Heart right ventricle (tissue), 16 donors: Measurements from ENCODE around the gene ARMC3. TPM values are rescaled to one million over a fixed set of nuclear protein-coding genes. Genes with fewer than 3 reads are reported as not detected.

Experiments
- ATAC-seq, 8 donors: fragments of 200-7000 bp; cut with Tn5 transposase; one replicate each; pipeline ENCODE4 v1.9.1; 2020; ENCODE audit warnings: mild to moderate bottlenecking in 8 of 8, moderate library complexity in 8 of 8, moderate number of reproducible peaks in 1 of 8
- DNase-seq, 2 donors: peaks; one replicate each; pipeline ENCODE4 v3.0.0-alpha.2; 2020
- H3K27ac ChIP-seq, 10 donors: fragments of 200-600 bp; sonication (generic) in 2 of 10; one replicate each; pipeline versions ENCODE4 v1.5.0 to v1.8.0; 2020 to 2022; ENCODE audit warnings: mild to moderate bottlenecking in 3 of 10
- H3K27me3 ChIP-seq, 7 donors: fragments of 200-600 bp; one replicate each; pipeline ENCODE4 v1.8.0; 2021 to 2022; ENCODE audit warnings: mild to moderate bottlenecking in 2 of 7
- H3K36me3 ChIP-seq, 9 donors: fragments of 200-600 bp; sonication (generic) in 1 of 9; one replicate each; pipeline versions ENCODE4 v1.5.0 to v1.8.0; 2020 to 2022; ENCODE audit warnings: mild to moderate bottlenecking in 2 of 9
- H3K4me1 ChIP-seq, 9 donors: fragments of 200-600 bp; sonication (generic) in 1 of 9; one replicate each; pipeline versions ENCODE4 v1.5.0 to v1.8.0; 2020 to 2022; ENCODE audit warnings: mild to moderate bottlenecking in 4 of 9
- H3K4me3 ChIP-seq, 10 donors: fragments of 200-600 bp; sonication (generic) in 2 of 10; one replicate each; pipeline versions ENCODE4 v1.5.0 to v1.8.0; 2020 to 2022; ENCODE audit warnings: mild to moderate bottlenecking in 7 of 10, moderate library complexity in 2 of 10
- H3K9me3 ChIP-seq, 11 donors: fragments of 200-600 bp in 10 of 11; sonication (generic) in 2 of 11; one replicate each; pipeline versions ENCODE4 v1.5.0 to v1.8.0; 2013 to 2022; ENCODE audit warnings: mild to moderate bottlenecking in 2 of 11, control low read depth in 1 of 11, moderate library complexity in 1 of 11
- CTCF ChIP-seq, 9 donors: fragments of 200-600 bp; sonication (generic) in 2 of 9; IDR thresholded peaks; one replicate each; pipeline versions ENCODE4 v1.5.0 to v1.8.0; 2021 to 2022; ENCODE audit warnings: antibody characterized with exemption in 9 of 9, mild to moderate bottlenecking in 5 of 9, moderate library complexity in 1 of 9
- WGBS, 2 donors: extraction: QIAGEN DNeasy Blood & Tissue Kit; methylation state at CpG; one replicate each; pipeline ENCODE4 v1.1.7; 2013; ENCODE audit warnings: inconsistent platforms in 1 of 2; 5-methylcytosine and 5-hydroxymethylcytosine counted together
- intact Hi-C, 10 donors: fragments of 100-400 bp; cut with DNase I; formaldehyde crosslinking; loops; one replicate each; pipeline versions ENCODE4 v1.11.1 to v1.14.2; 2022
- polyA plus RNA-seq, 2 donors: library from polyadenylated mRNA; stranded (reverse); fragments of 200-250 nt; gene quantifications; one replicate each; pipeline ENCODE4 v1.2.3, GENCODE V29; 2013
- total RNA-seq, 10 donors: library from RNA; stranded (reverse); fragmentation: NEBNext Ultra II Directional in 3 of 10; extraction: Animal tissue kit (Norgen Biotek cat#: 25700) in 3 of 10; gene quantifications; one replicate each; pipeline versions ENCODE4 v1.2.1 to v1.2.4, GENCODE V29; 2021 to 2023
- donor health status: Arrhythmogenic right ventricular cardiomyopathy.
- donor health status: ischemic (EF 13 %, LVEDD 7.1; RV severe dilation, severe dysfunction).
- donor health status: healthy with polysubstance abuse.
- donor health status: DM: no; HTN: yes; CAD: no.
- donor health status: DM: no; HTN: no; CAD: no.
- donor health status: ischemic (EF 25% LVEDD 6.9; RV normal size, moderate dysfunction).
- donor health status: ischemic (EF 25% LVEDD 5.7; RV mildly dilated, moderate dysfunction).
- donor health status: healthy.
- donor health status: DM: yes; HTN: yes; CAD: no.
- donor health status: Ischemic cardiomyopathy.
- donor health status: ischemic (EF 35%, LVEDD 5.7; RV mildly dilated, moderate dysfunction).
- donor health status: nonischemic (EF 11% LVEDD 7.7; RV severe dilation, severe dysfunction).
- donor health status: DM: yes; HTN: yes; CAD: no.
- donor health status: PGD.
- donor health status: ischemic (EF 29% LVEDD 5.4; RV normal size, mild dysfunction).
- donor health status: nonischemic (EF 23%, LVEDD 6.1; RV moderate dilation, normal function).

ARMC3 gene
- total and polyA plus RNA-seq, 12 donors = not detected

- intact Hi-C loops = loop anchor here in 7 of 10 donors (5.0 to 10.0 kb wide), 6 partner anchors 73 to 1073 kb away; partner anchors contain the start of gene DNAJC1 (in 2 of the 7)
- Histone ChIP-seq H3K27me3 (no peaks in the 10 kb centered on the region), H3K36me3 (no peaks in the 10 kb centered on the region), H3K4me1 (peaks cover 5 to 29% (median 15%) of the 10 kb centered on the region in 9 donors), H3K9me3 (no peaks in the 10 kb centered on the region), H3K4me3 (no peak overlapping the region), H3K27ac (peak overlapping the region in 6 of 10 donors; percentile 32 to 76 (median 40))
- ATAC-seq (peak; percentile 92 to 98 (median 96)), DNase-seq (peak; percentile 58 to 82)
- 26 to 29% methylated on average over 11 of the region's 11 CpGs for WGBS, 2 donors
- TF ChIP-seq CTCF (IDR thresholded peaks at IDR 0.05) = no peak
Measured at GRCh38 chr10:23065181-23065948, 137.5 kb downstream of the ARMC3 start.

- Histone ChIP-seq H3K9me3 (no peaks in the 10 kb centered on the region), H3K27ac (peak overlapping the region in 2 of 10 donors; percentile 6 to 21), H3K4me3 (no peak overlapping the region), H3K4me1 (peaks cover 5 to 29% (median 15%) of the 10 kb centered on the region in 9 donors), H3K36me3 (no peaks in the 10 kb centered on the region), H3K27me3 (no peaks in the 10 kb centered on the region)
- intact Hi-C loops = loop anchor here in 7 of 10 donors (5.0 to 10.0 kb wide), 6 partner anchors 75 to 1075 kb away; partner anchors contain the start of gene DNAJC1 (in 2 of the 7)
- TF ChIP-seq CTCF (IDR thresholded peaks at IDR 0.05) = no peak
- 91 to 94% methylated on average over 12 of the region's 12 CpGs for WGBS, 2 donors
- DNase-seq = no peak
- ATAC-seq = no peak
Measured at GRCh38 chr10:23067337-23067736, 139.5 kb downstream of the ARMC3 start.

GRCh38 chr10:23067939-23068775 lies 140.3 kb downstream of the ARMC3 start:
- intact Hi-C loops = loop anchor here in 7 of 10 donors (2.0 to 10.0 kb wide), 7 partner anchors 76 to 1076 kb away; partner anchors contain the start of gene DNAJC1 (in 2 of the 7)
- peak; percentile 66 to 84 (median 77) for TF ChIP-seq CTCF (IDR thresholded peaks at IDR 0.05)
- peak; percentile 62 to 72 for DNase-seq
- WGBS, 2 donors = 52 to 60% methylated on average over 16 of the region's 16 CpGs
- H3K9me3 ChIP-seq = no peaks in the 10 kb centered on the region
- H3K27ac ChIP-seq = no peak overlapping the region
- ATAC-seq = peak; percentile 46 to 76 (median 72)
- no peak overlapping the region for H3K4me3 ChIP-seq
- peaks cover 5 to 29% (median 18%) of the 10 kb centered on the region in 9 donors for H3K4me1 ChIP-seq
- no peaks in the 10 kb centered on the region for H3K27me3 ChIP-seq
- H3K36me3 ChIP-seq = no peaks in the 10 kb centered on the region
